Testis (tissue), 2 donors: ENCODE data around the gene LHX2.

Experiments
- CTCF ChIP-seq, 3 experiments: fragments of 450-650 bp in 2 of 3; fragments of 200-600 bp in 1 of 3; sonication (generic) in 1 of 3; IDR thresholded peaks; one replicate each; pipeline ENCODE4 v1.5.1; 2016 to 2019; ENCODE audit warnings: antibody characterized with exemption in 3 of 3, mild to moderate bottlenecking in 2 of 3, moderate library complexity in 1 of 3
- POLR2A ChIP-seq: fragments of 450-650 bp; IDR thresholded peaks from one replicate; pipeline ENCODE4 v1.6.1; 2017; ENCODE audit warnings: antibody characterized with exemption, mild to moderate bottlenecking, moderate library complexity

DNA sequence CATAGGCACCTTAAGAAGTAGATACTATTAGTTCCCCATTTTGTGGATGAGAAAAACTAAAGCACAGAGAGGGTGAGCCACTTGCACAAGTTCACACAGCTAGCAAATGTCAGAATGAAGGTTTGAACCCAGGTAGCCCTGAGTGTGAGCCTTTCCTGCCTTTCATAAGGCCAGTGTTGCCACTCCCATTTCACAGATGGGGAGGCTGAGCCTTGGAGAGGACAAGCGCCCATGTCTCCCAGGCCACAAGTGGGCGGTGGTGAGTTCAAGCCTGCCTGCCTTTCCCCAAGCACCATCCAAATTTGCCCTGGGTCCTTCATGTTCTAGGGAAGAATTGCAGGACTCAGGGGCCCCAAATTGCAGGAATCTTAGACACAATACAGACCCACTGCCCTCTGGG lies 50.6 kb downstream of the LHX2 start:
- no peak for TF ChIP-seq CTCF (IDR thresholded peaks at IDR 0.05)
- no peak for TF ChIP-seq POLR2A
